Hematopoietic multipotent progenitor cell treated with erythropoietin and hydrocortisone succinate and interleukin-3 and kit ligand, for 17 days (in vitro differentiated cells): ENCODE results near the gene LCE7A.

Experiments used
- DNase-seq: peaks from one replicate; pipeline ENCODE4 v3.0.0-alpha.2; 2015; ENCODE audit warnings: low spot score

The LCE7A gene

DNA sequence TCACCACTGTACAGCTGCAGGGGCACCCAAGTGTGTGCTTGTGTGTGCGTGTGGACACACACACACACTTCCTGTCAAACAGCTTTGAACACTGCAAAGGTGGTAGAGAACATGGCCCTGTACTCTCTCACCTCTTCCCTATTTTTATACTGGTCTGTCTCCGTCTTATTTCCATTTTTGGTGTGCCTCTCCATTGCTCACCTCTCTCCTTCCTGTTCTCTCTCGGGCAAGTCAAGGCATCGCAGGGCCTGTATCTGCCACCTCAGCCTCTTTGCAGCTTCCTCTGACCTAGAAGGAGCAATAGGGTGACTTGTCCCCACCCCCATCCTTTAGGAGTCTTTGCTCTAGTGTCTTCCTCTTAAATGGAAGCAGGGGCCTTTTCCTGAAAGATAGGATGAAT lies 20.5 kb downstream of the LCE7A start:
- DNase-seq, result no peak

- DNase-seq, result no peak
These were observed 21.1 kb downstream of the LCE7A start for GRCh38 chr1:152880907-152881306.

DNA sequence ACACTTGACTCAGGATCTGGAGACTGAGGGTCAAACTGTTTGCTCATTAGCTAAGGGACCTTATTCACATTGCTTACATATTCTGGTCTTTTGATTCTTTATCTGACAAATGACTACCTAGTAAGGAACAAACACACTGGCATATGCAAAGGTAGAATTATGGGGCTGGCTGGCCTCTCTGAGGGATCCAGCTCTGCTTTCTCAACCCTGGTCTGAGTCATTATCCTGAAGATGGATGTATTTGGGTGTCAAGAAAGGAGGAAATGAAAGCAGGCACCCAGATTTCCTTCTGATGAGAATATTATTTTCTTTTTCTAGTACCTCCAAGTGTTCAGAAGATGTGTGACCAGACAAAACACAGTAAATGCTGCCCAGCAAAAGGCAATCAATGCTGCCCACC lies 24.3 kb downstream of the LCE7A start:
- no peak for DNase-seq

DNA sequence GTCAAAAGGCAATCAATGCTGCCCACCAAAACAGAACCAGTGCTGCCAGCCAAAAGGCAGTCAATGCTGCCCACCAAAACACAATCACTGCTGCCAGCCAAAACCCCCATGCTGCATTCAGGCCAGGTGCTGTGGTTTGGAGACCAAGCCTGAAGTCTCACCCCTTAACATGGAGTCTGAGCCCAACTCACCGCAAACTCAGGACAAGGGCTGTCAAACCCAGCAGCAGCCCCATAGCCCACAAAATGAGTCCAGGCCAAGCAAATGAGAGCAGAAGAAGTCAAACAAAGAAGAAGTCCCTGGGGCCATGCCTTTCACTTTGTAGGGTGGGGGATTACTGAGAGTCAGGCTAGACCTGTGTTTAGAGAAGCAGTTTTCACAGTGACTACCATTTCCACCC lies 24.7 kb downstream of the LCE7A start:
- DNase-seq, result no peak

DNA sequence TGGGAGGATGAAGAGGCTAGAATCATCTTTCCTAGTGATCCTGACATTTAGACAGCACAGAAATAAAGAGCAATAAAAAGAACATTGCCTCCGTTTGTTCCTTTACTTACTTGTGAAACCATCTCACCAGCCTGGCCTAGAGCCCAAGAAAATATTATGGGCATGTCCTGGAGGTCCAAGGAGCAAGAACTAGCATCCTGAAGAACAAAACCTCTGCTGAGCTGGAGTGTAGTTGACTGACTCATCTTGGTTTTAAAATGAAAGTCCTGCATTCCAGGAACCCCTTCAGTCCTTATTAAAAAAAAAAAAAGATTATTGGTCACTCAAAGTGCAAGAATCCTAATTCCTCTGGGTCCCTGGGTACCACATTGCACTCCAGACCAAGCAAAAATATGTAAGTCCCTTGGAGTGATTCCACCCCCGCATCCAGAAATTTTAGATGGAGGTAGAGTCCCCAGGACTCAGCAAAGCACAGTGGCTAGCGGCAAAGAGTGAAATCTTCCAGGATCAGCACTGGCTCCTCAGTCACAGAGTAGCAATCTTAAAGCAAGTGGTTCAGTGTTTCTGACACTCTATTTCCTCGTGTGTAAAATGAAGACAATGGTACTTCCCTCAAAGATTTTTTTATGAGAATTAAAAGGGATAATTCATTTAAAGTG lies 25.3 kb downstream of the LCE7A start:
- no peak for DNase-seq

- no peak for DNase-seq
These were observed 26.3 kb downstream of the LCE7A start for GRCh38 chr1:152886085-152886484.

- DNase-seq, result no peak
These were observed 27.1 kb downstream of the LCE7A start for GRCh38 chr1:152886758-152887409.

DNA sequence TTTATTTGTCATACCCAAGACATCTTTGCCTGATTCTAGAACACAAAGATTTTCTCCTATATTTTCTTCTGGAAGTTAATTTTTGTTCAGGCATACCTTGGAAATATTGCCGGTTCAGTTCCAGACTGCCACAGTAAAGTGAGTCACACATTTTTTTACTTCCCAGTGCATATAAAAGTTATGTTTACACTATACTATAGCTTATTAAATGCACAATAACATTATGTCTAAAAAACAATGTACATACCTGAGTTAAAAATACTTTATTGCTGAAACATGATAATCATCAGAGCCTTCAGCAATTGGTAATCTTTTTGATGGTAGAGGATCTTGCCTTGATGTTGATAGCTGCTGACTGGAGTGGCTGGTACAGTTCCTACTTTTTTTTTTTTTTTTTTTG lies 28.3 kb downstream of the LCE7A start:
- no peak for DNase-seq

GRCh38 chr1:152899027-152899426 lies 39.2 kb downstream of the LCE7A start:
- no peak for DNase-seq

- no peak for DNase-seq
These were observed 40.1 kb downstream of the LCE7A start for GRCh38 chr1:152899883-152900282.

DNA sequence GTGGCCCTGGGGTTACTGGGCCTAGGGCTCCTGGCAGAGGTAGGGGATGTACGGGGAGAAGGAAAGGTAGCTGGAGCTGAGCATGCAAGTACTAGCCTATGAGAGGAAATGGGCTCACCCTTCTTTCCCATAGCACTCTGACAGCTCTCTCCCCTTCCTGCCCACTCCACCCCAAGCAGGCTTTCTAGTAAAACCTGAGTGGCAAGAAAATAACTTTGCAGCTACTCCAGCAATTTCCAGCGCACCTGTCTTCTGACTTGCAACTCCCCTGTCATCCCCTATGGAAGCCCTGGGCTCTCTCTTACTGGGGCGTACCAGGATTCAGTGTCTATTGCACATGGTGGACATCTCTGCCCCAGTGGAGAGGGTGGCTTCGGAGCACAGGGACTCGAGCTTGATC lies 41.8 kb downstream of the LCE7A start:
- no peak for DNase-seq

DNA sequence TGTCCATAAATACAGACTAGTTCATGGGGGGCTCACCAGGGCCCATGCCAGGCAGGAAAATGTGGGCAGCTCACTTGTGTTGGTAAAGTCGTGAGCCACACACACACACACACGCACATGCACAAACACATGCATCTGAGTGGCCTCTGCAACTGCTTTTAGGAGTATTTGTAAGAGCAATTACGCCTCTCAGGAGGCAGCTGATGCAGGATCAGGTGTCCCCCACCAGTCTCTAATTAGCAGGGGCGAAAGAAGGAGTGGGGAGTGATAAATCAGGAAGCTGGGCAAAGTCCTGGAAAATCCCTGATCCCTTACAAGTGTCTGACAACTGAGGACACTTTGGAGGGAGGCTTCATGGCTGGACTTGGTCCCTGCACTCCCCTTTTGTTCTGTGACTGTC lies 42.8 kb downstream of the LCE7A start:
- DNase-seq, result no peak

- no peak for DNase-seq
These were observed 45.1 kb downstream of the LCE7A start for GRCh38 chr1:152904688-152905440.

DNA sequence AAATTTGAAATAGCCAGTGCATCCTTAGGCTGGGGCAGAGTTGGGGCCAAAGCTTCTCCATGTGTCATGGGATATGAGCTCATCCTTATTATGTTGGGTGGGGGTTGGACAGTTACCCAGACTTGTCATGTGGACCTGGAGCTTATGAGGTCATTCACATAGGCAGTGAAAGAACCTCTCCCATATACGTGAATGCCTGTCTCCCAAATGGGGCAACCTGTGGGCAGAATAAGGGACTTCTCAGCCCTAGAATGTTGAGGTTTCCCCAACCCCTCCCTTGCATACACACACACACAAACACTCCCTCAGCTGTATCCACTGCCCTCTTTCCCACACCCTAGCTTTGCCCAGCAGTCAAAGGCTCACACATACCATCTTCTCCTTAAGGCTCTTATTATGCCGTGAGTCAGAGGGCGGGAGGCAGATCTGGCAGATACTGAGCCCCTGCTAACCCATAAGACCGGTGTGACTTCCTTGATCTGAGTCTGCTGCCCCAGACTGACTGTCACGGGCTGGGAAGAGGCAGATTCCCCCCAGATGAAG lies 46.3 kb downstream of the LCE7A start:
- DNase-seq, result no peak

GRCh38 chr1:152907686-152908601 lies 48.1 kb downstream of the LCE7A start, which contains the start of gene IVL:
IVL (plus strand) TSS chr1:152908546; CDS start chr1:152909798, 1,252 bp downstream.
- no peak for DNase-seq

DNA sequence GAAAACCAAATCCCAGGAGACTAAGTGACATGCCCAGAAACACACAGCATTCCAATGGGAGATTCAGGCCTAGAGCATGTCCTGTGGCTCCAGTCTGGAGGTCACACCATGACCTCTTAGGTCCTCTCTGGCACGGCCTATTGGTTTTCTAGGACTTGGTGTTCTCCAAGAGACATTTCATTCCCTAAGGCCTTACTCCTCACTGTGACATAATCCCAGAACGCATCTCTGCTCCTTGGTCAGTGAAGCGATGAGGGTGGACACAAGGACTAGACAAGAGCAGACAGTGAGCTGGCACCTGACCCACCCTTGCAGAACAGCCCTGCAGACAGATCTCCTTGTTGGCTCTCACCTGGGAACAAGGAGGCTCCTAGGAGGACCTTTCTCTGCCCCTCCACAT lies 49.4 kb downstream of the LCE7A start:
- DNase-seq, result no peak
